IPS-NIHi7 (cell line): ENCODE measurements around the gene APBA2.

Source experiments
- DNase-seq: peaks from one replicate; pipeline ENCODE4 v3.0.0; 2012; ENCODE audit warnings: mixed read lengths; ENCODE audit errors: extremely low spot score

APBA2 gene

DNA sequence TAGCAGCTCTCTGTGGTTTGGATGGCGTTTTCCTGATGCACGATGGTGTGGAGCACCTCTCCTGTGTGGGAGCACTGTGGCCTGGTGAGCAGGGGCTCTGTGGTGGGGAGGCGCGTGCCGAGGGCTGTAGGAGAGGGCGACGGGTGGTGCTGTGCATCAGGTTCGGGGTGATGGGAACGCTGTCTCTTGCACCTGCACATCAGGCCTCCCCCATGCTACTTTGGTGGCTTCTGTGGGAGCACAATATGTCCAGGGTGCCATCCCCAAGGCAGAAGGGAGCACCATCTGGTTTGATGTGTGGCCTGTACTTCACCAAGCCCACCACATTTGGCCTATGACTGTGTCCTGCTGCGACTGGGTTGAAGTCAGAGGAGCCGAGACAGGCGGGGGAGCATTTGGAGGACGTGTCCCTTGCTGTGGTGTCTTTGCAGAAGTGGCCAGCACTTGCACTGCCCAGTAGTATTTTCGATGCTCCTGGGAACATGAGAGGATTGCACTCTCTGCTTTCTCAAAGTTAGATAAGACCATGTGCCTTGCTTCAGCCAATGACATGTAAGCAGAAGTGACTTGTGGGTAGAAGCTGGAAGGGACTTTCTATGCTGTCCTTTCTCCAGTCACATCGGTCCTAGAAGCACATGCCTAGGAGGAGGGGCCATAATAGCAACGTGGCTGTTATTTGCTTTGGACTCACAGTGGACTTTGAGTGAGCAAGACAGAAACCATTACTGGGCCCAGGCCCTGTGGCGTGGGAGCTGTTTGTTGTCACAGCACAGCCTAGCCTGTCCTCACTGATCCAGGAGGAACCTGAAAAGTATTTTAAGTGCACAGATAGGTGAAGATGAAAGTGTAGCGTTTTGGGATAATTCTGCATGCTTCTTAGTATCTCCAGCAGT, 72.1 kb downstream of the APBA2 start:
- no peak for DNase-seq

DNA sequence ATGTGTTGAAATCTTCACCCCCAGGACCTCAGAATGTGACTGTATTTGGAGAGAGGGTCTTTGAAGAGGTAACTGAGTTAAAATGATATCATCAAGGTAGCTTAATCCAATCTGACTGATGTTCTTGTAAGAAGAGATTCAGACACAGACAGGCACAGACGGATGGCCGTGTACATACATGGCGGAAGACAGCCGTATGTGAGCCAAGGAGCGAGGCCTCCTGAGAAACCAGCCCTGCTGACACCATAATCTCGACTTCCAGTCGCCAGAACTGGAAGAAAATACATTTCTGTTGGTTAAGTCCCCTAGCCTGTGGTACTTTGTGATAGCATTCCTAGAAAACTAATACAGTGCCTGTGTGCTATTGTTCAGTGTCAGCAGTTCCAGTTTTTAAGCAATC, 73.6 kb downstream of the APBA2 start:
- no peak for DNase-seq

DNA sequence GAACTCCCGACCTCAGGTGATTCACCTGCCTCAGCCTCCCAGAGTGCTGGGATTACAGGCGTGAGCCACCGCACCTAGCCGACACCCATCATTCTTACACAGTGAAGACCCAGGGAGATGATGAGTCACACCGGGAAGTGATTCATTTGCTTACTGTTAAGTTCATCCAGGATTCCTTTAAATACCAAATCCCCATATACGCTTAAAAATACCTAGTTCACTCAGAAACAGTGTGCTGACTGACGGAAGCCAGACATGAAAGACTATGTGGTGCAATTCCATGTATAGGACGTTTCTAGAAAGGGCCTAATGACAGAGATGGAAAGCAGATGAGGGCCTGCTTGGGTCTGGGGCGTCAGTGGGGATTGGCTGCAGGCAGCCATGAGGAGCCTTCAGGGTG, 75.2 kb downstream of the APBA2 start:
- no peak for DNase-seq

DNA sequence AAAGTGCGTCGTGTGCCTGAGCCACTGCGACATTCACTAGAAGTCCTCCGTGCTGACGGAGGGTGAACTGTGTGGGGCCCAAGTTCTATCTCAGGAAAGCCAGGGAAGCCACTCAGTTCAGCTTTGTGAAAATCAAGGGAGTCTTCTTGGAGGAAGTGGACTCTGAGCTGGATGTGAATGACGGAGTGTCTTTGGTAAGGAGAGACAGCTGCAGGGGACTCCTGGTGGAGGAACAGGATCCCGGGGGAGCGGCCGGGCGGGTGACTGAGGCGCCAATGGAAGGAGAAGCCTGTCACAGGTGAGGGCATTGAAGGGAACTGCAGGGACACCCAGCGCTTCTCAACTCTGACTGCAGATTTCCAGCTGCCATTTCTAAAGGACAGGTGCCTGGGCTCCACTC, 75.6 kb downstream of the APBA2 start:
- no peak for DNase-seq

DNA sequence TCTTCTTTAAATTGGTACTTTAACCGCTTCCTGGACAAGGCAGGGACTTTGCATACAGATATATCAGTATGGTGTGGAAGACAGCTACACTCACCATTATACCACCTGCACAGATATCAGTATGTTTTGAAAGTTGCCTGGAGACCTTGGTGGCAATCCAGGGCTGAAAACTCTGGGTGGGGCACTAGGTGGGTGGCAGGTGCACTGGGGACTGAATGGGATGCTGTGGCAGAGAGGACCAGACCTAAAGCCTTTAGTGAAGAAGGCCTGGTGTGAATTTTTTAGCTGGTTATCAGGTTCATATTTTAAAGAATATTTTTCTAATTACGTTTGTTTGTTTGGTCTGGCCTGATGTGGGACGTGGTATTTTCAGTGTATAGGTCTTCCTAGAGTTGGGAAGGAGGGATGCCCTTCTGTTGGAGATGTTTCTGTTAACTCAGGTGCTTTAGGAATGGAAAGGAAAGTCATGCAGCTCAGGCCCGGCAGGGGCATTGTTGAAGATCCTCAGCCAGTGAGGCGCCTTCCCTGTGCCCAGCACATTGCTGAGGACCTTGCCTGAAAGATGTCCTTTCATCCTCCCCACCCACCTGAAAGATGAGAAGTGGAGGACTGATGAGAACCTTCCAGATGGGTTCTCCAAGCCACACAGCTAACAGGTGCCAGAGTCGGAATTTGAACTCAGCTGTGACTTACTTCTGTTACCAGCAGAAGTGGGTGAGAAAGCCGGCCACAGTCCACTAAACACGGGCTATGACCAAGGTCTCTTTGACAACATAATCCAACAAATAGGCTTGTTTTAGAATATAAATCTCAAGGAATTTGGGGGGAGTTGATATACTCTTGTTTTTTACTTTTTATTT, 77.3 kb downstream of the APBA2 start:
- DNase-seq, result no peak

DNA sequence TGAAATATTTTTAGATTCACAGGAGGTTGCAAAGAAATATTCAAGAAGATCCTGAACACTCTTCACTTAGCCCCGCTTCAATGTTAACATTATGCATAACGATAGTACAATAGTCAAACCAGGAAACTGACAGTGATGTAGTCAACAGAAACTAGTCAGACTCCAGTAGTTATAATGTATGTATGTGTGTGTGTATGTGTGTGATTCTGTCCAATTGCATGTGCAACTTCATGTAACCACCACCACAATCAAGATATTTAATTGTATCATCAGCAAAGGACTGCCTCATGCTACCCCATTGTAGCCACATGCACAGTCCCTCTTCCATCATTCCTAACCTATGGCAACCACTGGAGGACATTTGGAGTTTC, 77.9 kb downstream of the APBA2 start:
- DNase-seq, result no peak

DNA sequence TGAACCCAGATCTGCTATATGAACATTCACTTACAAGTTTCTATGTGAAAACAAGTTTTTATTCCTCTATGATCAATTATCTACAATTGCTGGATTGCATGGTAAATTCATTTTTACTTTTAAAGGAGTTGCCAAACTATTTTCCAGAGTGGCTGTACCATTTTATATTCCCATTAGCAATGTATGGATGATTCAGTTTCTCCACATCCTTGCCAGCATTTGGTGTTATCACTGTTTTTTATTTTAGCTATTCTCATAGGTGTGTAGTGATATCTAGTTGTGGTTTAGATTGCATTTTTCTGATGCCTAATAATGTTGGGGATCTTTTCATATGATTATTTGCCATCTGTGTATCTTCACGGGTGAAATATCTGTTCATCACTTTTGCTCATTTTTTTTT, 78.3 kb downstream of the APBA2 start:
- DNase-seq, result no peak

DNA sequence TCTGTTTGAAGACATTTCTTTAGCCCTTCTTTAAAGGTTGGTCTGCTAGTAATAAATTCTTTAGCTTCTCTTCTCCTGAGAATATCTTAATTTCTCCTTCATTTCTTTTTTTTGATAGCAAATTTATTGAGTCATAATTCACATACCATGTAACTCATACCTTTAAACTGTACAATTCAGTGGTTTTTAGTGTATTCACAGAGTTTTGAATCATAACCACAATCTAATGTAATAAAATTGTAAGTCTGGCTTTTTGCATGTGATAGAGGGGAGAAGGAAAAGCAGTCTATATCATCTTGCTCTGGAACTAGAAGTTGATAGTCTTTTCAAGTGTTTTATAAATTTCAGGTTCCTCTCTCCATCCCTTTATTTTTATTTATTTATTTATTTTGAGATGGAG, 81.3 kb downstream of the APBA2 start:
- DNase-seq, result no peak

DNA sequence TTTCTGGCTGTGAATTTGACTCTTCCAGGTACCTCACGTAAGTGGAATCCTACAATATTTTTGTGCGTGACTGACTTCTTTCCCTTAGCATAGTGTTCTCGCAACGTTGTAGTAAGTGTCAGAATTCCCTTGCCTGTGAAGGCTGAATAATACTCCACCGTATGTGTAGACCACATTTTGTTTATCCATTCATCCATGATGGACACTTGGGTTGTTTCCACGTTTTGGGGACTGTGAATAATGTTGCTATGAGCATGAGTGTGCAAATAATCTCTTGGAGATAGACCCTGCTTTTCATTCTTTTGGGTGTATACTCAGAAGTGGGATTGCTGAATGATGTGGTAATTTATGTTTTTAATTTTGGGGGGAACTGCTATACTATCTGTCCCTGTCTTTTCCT, 82.2 kb downstream of the APBA2 start:
- no peak for DNase-seq

DNA sequence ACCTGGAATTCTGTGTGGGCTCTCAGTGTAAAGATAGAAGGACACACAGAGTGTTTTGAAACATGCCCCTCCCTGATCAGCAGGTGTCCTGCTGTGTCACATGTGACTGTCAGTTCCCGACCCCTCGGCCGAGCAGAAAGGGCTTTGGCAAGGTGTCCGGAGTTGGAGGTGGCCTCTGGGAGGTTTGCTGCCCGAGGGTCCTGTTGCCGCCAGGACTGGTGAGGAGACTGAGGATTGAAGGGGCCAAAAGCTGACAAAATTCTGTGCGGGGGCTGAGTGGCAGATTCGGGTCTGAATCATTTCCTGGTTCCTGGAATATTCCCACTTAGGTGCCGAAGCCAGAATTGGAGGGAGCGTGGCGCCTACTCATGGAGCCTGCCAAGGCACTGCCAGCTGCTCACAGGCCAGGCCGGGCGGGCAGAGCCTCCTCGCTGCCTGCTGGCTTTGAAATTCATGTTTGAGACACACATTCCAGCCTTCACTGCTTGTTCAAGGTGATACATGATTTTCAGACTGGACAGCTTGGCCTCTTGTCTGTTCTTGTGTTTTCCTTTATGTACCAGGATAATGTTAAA, 83.8 kb downstream of the APBA2 start:
- no peak for DNase-seq

DNA sequence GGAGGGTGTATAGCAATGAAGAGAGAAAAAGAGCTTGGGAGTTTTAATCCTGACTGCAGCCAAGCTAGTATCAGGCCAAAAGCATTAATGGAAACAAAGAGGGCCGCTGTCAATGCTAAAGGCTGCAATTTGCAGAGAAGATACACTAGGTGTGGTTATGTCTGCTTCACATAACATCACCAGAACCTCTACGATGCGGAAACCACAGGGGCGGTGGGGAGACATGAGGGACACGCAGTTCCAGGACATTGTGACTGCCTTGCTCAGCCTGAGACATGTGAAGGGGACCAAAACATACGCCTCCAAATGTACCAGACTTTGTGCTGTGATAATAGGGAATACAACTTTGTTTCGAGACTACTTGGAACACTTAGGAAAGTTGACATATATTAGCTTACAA, 88.4 kb downstream of the APBA2 start:
- DNase-seq, result no peak

DNA sequence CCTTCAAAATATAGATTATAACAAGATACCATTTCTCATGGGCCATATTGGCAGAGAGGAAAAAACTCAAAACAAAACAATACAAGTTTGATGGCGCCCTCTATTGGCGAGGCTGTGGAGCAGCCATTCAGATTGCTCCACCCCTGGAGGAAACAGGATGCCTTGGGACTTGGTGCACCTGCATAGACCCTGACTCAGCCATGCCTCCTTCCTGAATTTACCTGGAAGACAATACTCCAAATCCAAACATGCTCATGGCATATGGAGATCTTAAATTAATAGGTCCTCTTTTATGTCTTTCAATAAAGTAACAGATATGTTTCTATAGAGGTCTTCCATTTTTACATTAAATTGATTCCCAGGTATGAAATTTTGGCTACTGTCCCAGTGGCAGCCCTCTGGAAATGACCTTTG, 90.0 kb downstream of the APBA2 start:
- peak; percentile 86 for DNase-seq

DNA sequence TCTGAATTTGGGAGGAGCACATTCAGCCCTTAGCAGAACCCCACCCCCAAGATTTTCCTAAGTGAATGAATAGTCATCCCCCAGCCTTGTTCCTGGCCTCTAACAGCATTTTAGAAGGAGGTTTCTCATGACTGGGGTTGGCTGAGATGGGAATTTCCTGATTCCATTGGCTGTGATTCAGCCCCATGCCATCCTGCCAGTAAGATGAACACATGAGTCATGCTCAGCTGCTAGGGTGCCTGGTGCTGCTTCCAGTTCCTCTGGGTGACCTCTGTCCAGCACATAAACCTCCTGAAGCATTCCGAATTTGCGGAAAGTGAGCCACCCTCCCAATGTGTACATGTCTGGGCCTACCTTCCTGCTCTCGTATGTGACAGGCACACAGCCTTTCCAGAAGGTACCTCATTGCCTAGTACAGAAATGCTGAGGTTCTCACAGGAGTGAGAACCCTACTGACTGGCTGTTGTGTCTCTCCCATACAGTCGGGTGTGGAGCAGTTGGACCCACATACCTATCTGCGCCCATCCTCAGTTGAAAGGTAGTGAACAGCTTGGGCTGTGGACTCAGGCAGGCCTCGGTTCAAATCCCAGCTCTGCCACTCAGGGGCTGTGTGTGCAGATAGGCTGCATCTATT, 91.7 kb downstream of the APBA2 start:
- DNase-seq, result peak; percentile 67

DNA sequence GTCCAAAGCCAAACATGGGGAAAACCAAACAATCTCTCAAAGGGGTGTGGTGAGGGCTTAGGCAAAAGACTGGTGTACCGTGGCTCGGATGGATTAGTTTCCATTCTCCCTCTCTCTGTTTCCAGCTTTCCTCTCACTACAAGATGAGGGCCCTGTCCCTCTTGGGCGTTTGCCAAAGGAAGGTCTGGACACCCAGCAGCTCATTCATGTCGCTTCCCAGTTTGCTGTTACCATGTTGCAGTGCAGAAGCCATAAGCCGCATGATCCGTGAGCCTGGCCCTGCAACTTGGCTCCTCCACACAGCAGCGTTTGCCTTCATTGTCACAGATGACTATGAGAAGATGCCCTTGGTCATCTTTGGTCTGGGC, 92.2 kb downstream of the APBA2 start:
- no peak for DNase-seq

DNA sequence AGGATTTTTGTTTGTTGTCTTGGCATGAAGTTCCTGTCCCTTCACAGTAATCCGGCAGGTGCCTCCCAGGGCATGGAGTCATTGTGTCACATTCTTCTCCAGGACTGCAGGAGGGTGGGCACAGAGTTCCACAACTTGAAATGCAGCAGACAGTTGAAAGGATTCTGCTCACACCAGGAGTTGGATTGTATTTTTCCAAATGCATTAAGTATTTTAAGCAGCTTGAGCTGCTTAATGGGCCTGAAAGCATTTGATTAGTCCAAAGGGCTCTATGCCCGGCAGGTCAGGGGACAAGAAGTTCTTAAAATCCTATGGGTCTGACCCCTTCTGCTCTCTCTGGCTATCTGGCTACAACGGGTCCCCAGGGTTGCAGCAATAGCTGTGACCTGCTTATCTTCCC, 92.9 kb downstream of the APBA2 start:
- no peak for DNase-seq

DNA sequence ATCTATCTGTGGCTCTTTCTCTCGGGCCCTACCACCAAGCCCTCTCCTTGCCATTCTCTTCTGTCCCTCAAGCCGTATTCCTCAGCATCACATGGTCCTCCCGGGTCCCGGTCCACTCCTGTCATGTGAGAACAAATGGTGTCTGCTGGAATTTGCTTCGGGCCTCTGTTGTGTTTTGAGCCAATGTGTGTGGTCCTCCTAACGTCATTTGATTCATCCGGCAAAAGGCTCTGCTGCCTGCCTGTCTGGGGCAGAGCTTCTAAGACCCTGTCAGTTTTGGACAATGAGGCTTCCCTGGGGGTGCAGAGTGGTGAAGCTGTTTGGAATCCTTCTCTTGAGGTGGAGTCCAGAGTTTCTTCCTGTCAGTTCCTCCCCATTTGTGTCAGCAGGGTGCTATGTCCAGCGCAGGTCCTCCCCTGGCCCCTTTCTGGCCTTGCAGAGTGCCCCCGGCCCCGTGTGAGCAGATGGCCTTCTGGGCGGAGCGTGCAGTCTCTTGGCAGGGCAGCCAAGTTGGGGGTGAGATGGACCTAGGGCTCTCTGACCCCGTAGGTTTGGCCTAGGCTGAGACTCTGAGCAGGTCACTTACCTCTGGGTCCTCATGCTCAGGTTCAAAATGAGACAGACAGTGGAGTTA, 93.6 kb downstream of the APBA2 start:
- DNase-seq, result no peak

DNA sequence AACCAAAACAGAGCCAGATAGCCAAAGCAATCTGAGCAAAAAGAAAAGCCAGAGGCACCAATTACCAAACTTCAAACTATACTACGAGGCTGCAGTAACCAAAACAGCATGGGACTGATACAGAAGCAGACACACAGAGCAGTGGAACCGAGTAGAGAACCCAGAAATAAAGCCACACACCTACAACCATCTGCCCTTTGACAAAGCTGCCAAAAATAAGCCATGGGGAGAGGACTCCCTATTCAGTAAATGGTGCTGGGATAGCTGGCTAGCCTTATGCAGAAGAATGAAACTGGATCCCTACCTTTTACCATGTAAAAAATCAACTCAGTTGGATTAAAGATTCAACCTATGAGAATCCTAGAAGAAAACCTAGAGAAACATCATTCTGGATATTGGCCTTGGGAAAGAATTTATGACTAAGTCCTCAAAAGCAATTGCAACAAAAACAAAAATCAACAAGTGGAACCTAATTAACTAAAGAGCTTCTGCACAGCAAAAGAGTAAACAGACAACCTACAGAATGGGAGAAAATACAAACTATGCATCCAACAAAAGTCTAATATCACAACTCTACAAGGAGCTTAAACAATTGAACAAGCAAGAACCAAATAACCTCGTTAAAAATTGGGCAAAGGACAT, 95.1 kb downstream of the APBA2 start:
- DNase-seq, result no peak

DNA sequence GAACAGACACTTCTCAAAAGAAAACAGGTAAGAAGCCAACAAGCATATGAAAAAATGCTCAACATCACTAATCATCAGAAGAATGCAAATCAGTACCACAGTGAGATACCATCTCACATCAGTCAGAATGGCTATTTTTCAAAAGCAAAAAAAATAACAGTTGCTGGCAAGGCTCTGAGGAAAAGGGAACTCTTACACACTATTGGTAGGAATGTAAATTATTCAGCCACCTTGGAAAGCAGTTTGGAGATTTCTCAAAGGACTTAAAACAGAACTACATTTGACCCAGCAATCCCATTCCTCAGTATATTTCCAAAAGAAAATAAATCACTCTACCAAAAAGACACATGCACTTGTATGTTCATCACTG, 95.6 kb downstream of the APBA2 start:
- no peak for DNase-seq

DNA sequence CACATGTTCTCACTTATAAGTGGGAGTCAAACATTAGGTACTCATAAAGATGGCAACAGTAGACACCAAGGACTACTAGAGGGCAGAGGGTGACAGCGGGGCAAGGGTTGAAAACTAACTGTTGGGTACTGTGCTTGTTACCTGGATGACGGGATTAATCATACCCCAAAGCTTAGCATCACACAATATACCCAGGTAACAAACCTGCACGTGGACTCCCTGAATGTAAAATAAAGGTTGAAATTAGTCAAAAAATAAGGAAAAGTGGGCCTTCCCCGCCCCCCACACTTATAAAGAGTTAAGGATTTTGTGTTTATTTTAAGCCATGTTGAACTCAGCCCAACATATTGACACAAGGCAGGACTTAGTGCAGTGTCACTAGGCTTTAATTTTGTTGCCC, 96.1 kb downstream of the APBA2 start:
- no peak for DNase-seq

DNA sequence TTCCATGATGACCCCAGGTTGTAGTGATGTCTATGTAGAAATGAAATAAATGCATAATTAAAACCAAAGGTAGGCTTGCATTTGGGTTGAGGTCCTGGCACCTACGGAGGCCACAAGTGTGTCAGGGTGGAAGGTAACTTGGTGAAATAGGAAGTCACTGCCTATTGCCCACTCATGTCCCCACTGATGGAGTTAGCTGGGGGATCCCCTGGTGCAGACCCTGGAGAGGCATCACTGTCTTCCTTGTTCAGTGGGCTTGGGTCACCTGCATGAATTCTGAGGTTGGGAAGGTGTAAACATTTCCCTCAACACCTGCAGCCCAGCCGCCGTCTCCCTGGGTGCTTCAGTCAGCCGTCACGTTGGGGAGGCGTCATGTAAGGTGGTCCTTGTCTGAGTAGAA, 97.1 kb downstream of the APBA2 start:
- no peak for DNase-seq
